H1 (cell line): ENCODE measurements around the gene DSG2. TPM values are rescaled to one million over a fixed set of nuclear protein-coding genes. Genes with fewer than 3 reads are reported as not detected.

ENCODE experiments used
- BRCA1 ChIP-seq: IDR thresholded peaks from 2 replicates; pipeline ENCODE4 v1.6.1; 2012; ENCODE audit warnings: low read depth, low read length, improper control_type of control experiment
- CHD1 ChIP-seq: IDR thresholded peaks from 2 replicates; pipeline ENCODE4 v1.6.1; 2012; ENCODE audit warnings: low read depth, low read length, improper control_type of control experiment
- JUN ChIP-seq: IDR thresholded peaks from 2 replicates; pipeline ENCODE4 v1.6.1; 2011; ENCODE audit warnings: low read depth, mild to moderate bottlenecking, improper control_type of control experiment, low read length
- SUZ12 ChIP-seq: fragments of 200-600 bp; sonication (generic); IDR thresholded peaks from 2 replicates; pipeline ENCODE4 v1.6.1; 2012; ENCODE audit warnings: mild to moderate bottlenecking, inconsistent platforms, low read length, moderate library complexity, mixed read lengths
- polyA plus RNA-seq, 7 experiments: library from polyadenylated mRNA; depleted of rRNA in 3 of 7; stranded (reverse) in 5 of 7; unstranded in 2 of 7; fragments of >200 nt in 5 of 7; fragments of 200-250 nt in 2 of 7; gene quantifications; 1 replicate in 5 of 7; 2 replicates in 1 of 7; 4 replicates in 1 of 7; pipeline versions ENCODE4 v1.2.1 to v1.2.3, GENCODE V29; 2011 to 2013; ENCODE audit warnings: missing spikeins in 2 of 7, mixed read lengths in 2 of 7
- total RNA-seq: library from RNA; stranded (reverse); fragmentation: NEBNext Ultra II Directional; extraction: Animal tissue kit (Norgen Biotek cat#: 25700); gene quantifications from 2 replicates; pipeline ENCODE4 v1.2.1, GENCODE V29; 2021
- TF ChIP-seq, protein P1 (sequence below): IDR thresholded peaks from 2 replicates; pipeline ENCODE4 v1.6.1; 2011; ENCODE audit warnings: low read length, improper control_type of control experiment
- TF ChIP-seq, protein P2 (sequence below): IDR thresholded peaks from 2 replicates; pipeline ENCODE4 v1.6.1; 2012; ENCODE audit warnings: low read length, inconsistent platforms

DSG2 gene
- total and polyA plus RNA-seq, 2 of the 8 experiments (the other 6 are each of a cell fraction or from before 2014, with no cell fraction given): 60.1 to 144 TPM

DNA sequence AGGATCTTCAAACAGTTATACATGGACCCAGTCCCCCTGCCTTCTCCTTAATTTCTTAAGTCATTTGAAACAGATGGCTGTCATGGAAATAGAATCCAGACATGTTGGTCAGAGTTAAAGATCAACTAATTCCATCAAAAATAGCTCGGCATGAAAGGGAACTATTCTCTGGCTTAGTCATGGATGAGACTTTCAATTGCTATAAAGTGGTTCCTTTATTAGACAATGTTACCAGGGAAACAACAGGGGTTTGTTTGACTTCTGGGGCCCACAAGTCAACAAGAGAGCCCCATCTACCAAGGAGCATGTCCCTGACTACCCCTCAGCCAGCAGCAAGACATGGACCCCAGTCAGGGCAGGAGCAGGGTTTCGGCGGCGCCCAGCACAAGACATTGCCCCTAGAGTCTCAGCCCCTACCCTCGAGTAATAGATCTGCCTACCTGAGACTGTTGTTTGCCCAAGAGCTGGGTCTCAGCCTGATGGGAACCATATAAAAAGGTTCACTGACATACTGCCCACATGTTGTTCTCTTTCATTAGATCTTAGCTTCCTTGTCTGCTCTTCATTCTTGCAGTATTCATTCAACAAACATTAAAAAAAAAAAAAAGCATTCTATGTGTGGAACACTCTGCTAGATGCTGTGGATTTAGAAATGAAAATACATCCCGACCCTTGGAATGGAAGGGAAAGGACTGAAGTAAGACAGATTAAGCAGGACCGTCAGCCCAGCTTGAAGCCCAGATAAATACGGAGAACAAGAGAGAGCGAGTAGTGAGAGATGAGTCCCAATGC lies 98.3 kb downstream of the DSG2 start (continued):
- TF ChIP-seq, protein P1, sequence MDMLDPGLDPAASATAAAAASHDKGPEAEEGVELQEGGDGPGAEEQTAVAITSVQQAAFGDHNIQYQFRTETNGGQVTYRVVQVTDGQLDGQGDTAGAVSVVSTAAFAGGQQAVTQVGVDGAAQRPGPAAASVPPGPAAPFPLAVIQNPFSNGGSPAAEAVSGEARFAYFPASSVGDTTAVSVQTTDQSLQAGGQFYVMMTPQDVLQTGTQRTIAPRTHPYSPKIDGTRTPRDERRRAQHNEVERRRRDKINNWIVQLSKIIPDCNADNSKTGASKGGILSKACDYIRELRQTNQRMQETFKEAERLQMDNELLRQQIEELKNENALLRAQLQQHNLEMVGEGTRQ: no peak
- no peak for TF ChIP-seq BRCA1
- no peak for TF ChIP-seq JUN
- TF ChIP-seq CHD1: no peak
- no peak for TF ChIP-seq SUZ12
- TF ChIP-seq, protein P2, sequence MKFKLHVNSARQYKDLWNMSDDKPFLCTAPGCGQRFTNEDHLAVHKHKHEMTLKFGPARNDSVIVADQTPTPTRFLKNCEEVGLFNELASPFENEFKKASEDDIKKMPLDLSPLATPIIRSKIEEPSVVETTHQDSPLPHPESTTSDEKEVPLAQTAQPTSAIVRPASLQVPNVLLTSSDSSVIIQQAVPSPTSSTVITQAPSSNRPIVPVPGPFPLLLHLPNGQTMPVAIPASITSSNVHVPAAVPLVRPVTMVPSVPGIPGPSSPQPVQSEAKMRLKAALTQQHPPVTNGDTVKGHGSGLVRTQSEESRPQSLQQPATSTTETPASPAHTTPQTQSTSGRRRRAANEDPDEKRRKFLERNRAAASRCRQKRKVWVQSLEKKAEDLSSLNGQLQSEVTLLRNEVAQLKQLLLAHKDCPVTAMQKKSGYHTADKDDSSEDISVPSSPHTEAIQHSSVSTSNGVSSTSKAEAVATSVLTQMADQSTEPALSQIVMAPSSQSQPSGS: no peak
